Cardiac muscle cell (in vitro differentiated cells and primary cell): ENCODE measurements around the gene FXYD1. TPM values are rescaled to one million over a fixed set of nuclear protein-coding genes. Genes with fewer than 3 reads are reported as not detected.

Experiments used
- DNase-seq, 2 donors: peaks; one replicate each; pipeline versions ENCODE4 v3.0.0 to v3.0.0-alpha.2; 2010 to 2017; ENCODE audit warnings: low read depth in 1 of 2, low spot score in 1 of 2
- H3K27ac ChIP-seq: fragments of 200-600 bp; sonication (generic); 2 replicates; pipeline ENCODE4 v1.5.1; 2016
- H3K27me3 ChIP-seq: fragments of 200-600 bp; sonication (generic); 2 replicates; pipeline ENCODE4 v1.6.0; 2016; ENCODE audit warnings: control low read depth
- H3K36me3 ChIP-seq: fragments of 200-600 bp; sonication (generic); 2 replicates; pipeline ENCODE4 v1.5.1; 2016; ENCODE audit warnings: control low read depth
- H3K4me1 ChIP-seq: fragments of 200-600 bp; sonication (generic); 2 replicates; pipeline ENCODE4 v1.8.1; 2017; ENCODE audit warnings: low read depth, mild to moderate bottlenecking, mixed run types
- H3K4me3 ChIP-seq: fragments of 200-600 bp; sonication (generic); 2 replicates; pipeline ENCODE4 v1.5.1; 2016; ENCODE audit warnings: mild to moderate bottlenecking
- H3K9me3 ChIP-seq: fragments of 200-600 bp; sonication (generic); 2 replicates; pipeline ENCODE4 v1.5.1; 2017; ENCODE audit warnings: low read depth, mild to moderate bottlenecking, control low read depth
- CTCF ChIP-seq: IDR thresholded peaks from 2 replicates; pipeline ENCODE4 v1.5.1; 2012; ENCODE audit warnings: low read depth, mild to moderate bottlenecking, low read length
- polyA plus RNA-seq: library from polyadenylated mRNA; unstranded; fragments of >200 nt; fragmentation: Nextera tagmentation; extraction: Ambion mirVana; gene quantifications from 2 replicates; pipeline ENCODE4 v1.2.1, GENCODE V29; 2016
- total RNA-seq: library from RNA; depleted of rRNA; stranded (reverse); fragments of >200 nt; gene quantifications from 2 replicates; pipeline ENCODE4 v1.2.3, GENCODE V29; 2016

FXYD1 gene
- total and polyA plus RNA-seq, 2 experiments from 2014 or later, result 154 to 314 TPM

GRCh38 chr19:35144259-35144599 is 5.6 kb downstream of the FXYD1 start:
- H3K36me3 ChIP-seq, result no peaks in the 10 kb centered on the region
- H3K4me3 ChIP-seq, result no peak overlapping the region
- TF ChIP-seq CTCF, result no peak
- H3K9me3 ChIP-seq, result no peaks in the 10 kb centered on the region
- peaks cover 41% of the 10 kb centered on the region for H3K27me3 ChIP-seq
- no peak for DNase-seq
- H3K4me1 ChIP-seq, result peaks cover 18% of the 10 kb centered on the region
- no peak overlapping the region for H3K27ac ChIP-seq

GRCh38 chr19:35144600-35145436 is 6.2 kb downstream of the FXYD1 start:
- Histone ChIP-seq H3K9me3 (no peaks in the 10 kb centered on the region), H3K4me1 (peaks cover 14% of the 10 kb centered on the region), H3K36me3 (no peaks in the 10 kb centered on the region), H3K4me3 (no peak overlapping the region), H3K27me3 (peaks cover 41% of the 10 kb centered on the region), H3K27ac (no peak overlapping the region)
- no peak for TF ChIP-seq CTCF
- DNase-seq, result peak; percentile 32 to 58

GRCh38 chr19:35146746-35147459 is 8.3 kb downstream of the FXYD1 start:
- H3K27ac ChIP-seq, result no peak overlapping the region
- peaks cover 36% of the 10 kb centered on the region for H3K27me3 ChIP-seq
- TF ChIP-seq CTCF, result no peak
- no peaks in the 10 kb centered on the region for H3K36me3 ChIP-seq
- H3K4me3 ChIP-seq, result no peak overlapping the region
- no peaks in the 10 kb centered on the region for H3K4me1 ChIP-seq
- no peaks in the 10 kb centered on the region for H3K9me3 ChIP-seq
- no peak for DNase-seq

- H3K4me3 ChIP-seq, result no peak overlapping the region
- no peaks in the 10 kb centered on the region for H3K36me3 ChIP-seq
- H3K4me1 ChIP-seq, result peaks cover 6% of the 10 kb centered on the region
- TF ChIP-seq CTCF, result no peak
- no peak for DNase-seq
- no peak overlapping the region for H3K27ac ChIP-seq
- H3K9me3 ChIP-seq, result no peaks in the 10 kb centered on the region
- peaks cover 28% of the 10 kb centered on the region for H3K27me3 ChIP-seq
Observed at GRCh38 chr19:35149463-35149862, 10.8 kb downstream of the FXYD1 start.

GRCh38 chr19:35150445-35150844 is 11.8 kb downstream of the FXYD1 start:
- DNase-seq, result no peak
- Histone ChIP-seq H3K4me3 (no peak overlapping the region), H3K27me3 (peaks cover 28% of the 10 kb centered on the region), H3K36me3 (no peaks in the 10 kb centered on the region), H3K9me3 (no peaks in the 10 kb centered on the region), H3K4me1 (peaks cover 6% of the 10 kb centered on the region), H3K27ac (no peak overlapping the region)
- TF ChIP-seq CTCF, result no peak
